HG02588 (cell line): ENCODE measurements around the gene GDPGP1.
A peak's percentile ranks its signal among the peaks of the same experiment; 100 is the strongest.
"Not testable (repeated sequence)": the region's sequence is repeated elsewhere in the genome, so short reads cannot be mapped to it uniquely, and the experiment has no call there.

Experiments
- ATAC-seq: cut with Tn5 transposase; IDR thresholded peaks from one replicate; pipeline ENCODE4 v1.9.1; 2021; ENCODE audit warnings: mild to moderate bottlenecking, moderate library complexity; ENCODE audit not compliant: unreplicated experiment

Gene GDPGP1

GRCh38 chr15:90234096-90234988 lies at the start of gene GDPGP1:
Gene GDPGP1, plus strand, starts transcription at chr15:90234209. Its CDS starts 6,700 bp downstream, at chr15:90240909.
- ATAC-seq, result peak; percentile 59

- ATAC-seq, result peak; percentile 69
Measured at GRCh38 chr15:90184786-90185704, 49.0 kb upstream of the GDPGP1 start.

GRCh38 chr15:90187257-90187868 lies 46.6 kb upstream of the GDPGP1 start:
- ATAC-seq, result no peak

DNA sequence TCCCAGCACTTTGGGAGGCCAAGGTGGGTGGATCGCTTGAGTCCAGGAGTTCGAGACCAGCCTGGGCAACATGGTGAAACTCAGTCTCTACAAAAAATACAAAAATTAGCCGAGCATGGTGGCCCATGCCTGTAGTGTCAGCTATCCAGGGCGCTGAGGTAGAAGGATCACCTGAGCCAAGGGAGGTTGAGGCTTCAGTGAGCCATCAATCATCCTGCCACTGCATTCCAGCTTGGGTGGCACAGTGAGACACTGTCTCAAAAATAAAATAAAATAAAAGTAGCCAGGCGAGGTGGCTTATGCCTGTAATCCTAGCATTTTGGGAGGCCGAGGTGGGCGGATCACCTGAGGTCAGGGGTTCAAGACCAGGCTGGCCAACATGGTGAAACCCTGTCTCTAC lies 45.9 kb upstream of the GDPGP1 start:
- ATAC-seq, result not testable (repeated sequence)

DNA sequence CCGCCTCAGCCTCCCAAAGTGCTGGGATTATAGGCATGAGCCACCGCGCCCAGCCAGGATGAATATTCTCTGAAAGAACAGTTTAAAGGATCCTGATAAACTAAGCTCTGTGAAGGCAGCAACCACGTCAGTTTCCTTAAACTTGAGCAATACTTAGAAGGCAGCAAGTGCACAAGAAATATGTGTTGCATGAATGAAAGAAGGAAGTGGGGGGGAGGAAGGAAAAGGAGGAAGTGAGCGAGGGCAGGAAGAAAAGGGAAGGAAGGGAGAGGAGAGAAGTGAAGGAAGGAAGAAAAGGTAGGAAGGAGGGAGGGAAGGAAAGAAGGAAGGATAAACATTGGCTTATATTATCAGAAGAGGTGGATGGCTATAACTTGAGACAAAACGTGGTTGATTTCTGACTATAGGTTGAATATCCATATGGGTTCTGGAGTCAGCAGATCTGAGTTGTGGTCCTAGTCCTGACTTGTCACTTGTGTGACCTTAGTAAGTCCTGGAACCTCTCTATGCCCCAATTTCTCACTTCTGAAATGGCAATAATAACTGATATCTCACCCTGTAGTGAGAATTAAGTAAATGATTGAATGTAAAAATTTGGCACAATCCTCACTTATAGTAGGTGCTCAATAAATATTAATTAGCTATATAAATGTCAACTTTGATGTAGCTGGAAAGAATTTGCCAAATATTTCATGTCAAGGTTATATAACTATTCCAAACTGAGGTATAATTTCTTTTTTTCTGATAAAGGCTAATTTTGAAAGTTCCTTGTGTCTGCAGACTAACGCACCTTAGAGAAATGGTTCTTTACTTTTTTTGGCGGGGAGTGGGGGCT lies 44.9 kb upstream of the GDPGP1 start:
- ATAC-seq, result no peak

DNA sequence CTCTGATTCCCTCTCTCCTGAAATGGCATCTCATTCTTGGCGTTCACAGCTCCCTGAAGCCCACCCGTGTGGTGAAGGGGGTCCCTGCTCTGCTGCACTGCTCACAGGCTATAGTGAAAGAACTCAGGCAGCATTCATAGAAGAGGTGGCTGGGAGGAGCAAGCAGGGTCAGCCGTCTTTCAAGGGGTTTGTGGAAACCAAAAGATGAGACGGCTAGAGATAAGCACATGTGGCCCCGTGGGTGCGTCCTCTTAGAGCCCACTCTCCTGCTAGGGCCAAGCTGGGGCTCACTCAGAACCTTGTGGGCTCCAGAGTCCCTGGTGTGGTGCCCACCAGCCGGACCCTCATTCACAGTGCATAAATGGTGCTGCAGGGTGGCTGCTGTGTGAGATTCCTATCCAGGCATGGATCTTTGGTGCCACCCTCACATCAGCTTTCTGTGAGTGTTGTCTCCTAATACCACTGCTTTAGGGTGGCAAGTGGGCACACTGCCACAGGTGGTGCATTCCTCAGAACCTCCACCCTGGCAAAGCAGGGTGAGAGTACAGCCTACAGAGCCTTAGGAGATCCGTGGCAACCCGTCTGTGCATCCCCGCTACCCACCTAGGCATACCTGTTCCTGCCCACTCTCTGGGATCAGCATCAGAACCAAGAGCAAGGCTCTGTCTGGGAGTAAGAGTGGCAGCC lies 44.1 kb upstream of the GDPGP1 start:
- no peak for ATAC-seq

- ATAC-seq, result peak; percentile 61
Measured at GRCh38 chr15:90190606-90191343, 43.2 kb upstream of the GDPGP1 start.

GRCh38 chr15:90191344-90191687 lies 42.7 kb upstream of the GDPGP1 start:
- ATAC-seq, result peak; percentile 19

DNA sequence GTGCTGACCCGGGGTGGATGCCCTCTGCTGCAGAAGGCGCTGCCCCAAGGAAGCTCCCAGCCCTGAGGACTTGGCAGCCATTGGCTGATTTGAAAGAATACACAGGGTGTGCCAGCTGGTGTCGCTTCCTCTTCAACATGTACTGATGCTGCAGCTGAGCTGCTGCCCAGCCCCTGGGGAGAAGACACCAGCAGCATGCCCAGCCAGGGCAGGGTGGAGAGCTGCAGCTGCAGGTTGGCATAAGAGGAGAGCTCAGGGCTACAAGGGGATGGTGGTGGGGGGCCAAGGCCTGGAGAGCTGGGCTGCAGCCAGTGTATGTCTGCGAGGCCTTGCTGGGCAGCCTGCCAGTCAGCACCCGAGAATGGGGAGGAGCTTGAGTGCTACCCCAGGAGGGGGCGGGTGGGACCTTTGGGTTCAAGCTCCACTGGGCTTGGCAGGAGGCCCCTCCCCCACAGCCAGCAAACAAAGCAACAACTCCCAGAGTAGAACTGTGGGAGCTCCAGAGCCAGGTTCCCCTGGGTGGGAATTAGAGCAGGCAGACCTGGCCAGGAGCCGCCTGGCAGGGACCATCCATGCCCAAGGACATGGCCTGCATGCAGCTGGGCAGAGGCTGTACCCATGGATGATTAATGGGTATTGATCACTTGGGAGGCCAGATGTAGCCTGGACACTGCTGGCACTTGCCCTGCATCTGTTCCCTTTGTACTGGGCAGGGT lies 42.1 kb upstream of the GDPGP1 start:
- peak; percentile 53 for ATAC-seq

- ATAC-seq, result no peak
Measured at GRCh38 chr15:90192961-90193786, 40.8 kb upstream of the GDPGP1 start.

DNA sequence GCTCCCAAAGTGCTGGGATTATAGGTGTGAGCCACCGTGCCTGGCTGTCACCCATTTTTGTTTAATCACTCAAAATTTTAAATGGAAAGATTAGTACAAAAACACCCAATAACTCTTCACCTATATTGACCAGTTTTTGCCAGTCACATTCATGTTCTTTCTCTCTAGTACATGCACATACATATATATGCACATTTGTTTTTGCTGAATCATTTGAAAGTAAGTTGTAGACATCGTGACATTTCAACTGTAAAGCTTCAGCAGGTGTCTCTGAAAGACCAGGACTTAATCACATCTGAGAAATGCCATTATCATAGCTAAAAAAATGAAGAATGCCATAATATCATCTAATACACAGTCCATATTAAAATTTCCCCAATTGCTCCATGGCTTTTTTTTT lies 39.4 kb upstream of the GDPGP1 start:
- no peak for ATAC-seq

DNA sequence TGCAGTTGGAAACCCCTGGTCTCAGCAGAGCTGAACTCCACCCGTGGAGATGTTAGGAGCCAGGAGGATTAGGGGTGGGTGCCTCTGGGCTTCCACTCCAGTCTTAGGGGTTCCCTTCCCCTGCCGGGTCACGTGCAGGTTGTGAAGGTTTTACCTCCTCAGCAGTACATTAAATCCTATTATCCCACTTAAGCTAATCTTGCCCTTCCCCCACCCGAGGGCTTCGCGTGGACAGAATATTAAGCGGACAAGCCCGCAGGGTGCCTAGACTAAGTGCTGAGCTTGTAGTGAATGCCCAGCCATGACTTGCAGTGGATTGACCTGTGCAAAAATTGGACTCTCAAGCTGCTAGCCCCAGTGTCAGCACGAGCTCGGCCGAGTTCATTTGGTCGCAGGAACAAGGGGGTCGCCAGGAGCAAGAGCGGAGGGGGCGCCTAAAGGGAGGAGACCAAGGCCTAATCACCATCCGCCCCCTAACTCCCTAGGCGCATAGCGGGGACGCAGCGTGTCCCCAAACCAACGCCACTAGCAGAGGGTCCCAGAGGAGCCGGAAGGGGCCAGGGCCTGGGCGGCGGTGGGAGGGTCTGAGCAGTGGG lies 33.4 kb upstream of the GDPGP1 start:
- peak; percentile 5 for ATAC-seq

GRCh38 chr15:90201130-90201943 lies 32.7 kb upstream of the GDPGP1 start, which contains the start of gene SEMA4B:
Gene SEMA4B, plus strand, starts transcription at chr15:90201330. Its CDS starts 249 bp downstream, at chr15:90201579.
- peak; percentile 75 for ATAC-seq

DNA sequence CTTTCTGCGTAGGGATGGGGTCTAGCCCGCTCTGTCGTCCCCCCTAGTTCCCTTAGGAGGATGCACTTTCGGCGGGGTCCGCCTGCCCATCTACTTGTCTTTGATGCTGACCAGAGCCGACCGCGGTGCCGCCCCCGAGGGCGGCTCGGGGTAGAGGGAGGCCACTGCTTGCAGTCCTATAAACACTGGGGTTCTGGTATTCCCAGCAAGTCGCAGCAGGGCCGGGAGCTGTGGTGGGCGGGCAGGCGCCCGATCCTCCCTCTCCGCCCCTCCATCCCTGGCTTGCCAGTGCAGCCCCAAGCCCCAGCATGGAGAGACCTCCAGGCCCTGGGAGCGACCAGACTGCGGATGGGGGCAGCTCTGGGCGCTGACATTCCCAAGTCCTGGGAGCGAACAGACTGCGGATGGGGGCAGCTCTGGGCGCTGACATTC lies 32.0 kb upstream of the GDPGP1 start:
- ATAC-seq, result no peak

DNA sequence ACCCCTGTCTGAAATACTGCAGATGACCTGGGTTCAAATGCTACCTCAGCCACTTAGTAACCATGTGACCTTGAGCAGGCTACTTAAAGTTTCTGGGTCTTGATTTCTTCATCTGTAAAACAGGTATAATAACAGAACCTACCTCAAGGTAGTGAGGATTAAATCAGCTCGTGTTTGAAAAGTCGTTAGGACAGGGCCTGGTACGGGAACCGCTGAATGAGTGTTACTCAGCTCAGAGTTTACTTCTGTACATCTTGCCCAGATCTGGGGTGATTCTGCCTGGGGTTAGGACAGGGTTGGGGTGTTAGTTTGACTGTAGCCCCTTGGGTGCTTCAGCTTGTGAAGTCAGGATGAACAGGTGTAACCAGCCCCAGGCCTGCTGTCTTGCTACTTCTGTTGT lies 31.1 kb upstream of the GDPGP1 start:
- no peak for ATAC-seq

DNA sequence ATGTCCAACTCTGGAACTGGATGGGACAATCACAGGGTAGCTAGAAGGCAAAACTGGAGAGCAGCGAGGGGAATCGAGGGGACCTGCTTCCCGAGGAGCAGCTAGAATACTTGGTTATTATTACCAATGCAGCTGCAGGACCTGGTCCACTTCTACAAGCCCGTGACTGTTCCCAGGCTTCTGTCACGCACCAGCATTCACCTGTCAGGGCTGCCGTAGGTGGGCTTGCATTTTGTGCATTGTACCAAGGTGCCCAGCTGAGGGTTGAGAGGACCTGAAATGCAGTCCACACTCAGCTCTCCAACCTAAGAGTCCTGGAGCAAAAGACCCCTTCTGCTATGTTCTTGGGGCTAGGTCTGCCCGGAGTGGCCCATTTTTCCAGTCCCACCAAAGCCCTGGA lies 30.5 kb upstream of the GDPGP1 start:
- ATAC-seq, result no peak
